ENCODE data around the gene HSPA2. TPM values are rescaled to one million over a fixed set of nuclear protein-coding genes. Genes with fewer than 3 reads are reported as not detected.
A peak's percentile ranks its signal among the peaks of the same experiment; 100 is the strongest.

Gene HSPA2
- 10 to 100 TPM in 5 of 9 donors, 1 to 10 TPM in 4; 3.5 to 74.6 (median 16.5) TPM for total RNA-seq
- 1 to 10 TPM; 3.4 to 7.2 (median 5.1) TPM for polyA plus RNA-seq
- long read RNA-seq, donor 1, transcript HSPA2-201 (1 exons, 2,767 nt) = major isoform, 6 of 6 reads
- long read RNA-seq, donor 1, partial matches to known transcripts = 0 of 6 reads
- long read RNA-seq, donor 1, other reads (novel, unspliced or antisense) = 0 of 6 reads
- long read RNA-seq, donor 2, partial matches to known transcripts = 0 of 2 reads
- long read RNA-seq, donor 2, other reads (novel, unspliced or antisense) = 0 of 2 reads
- long read RNA-seq, donor 3, transcript HSPA2-201 (1 exons, 2,767 nt) = major isoform, 7 of 7 reads
- long read RNA-seq, donor 3, partial matches to known transcripts = 0 of 7 reads
- long read RNA-seq, donor 3, other reads (novel, unspliced or antisense) = 0 of 7 reads
- long read RNA-seq, donor 4, transcript HSPA2-201 (1 exons, 2,767 nt) = major isoform, 12 of 13 reads
- long read RNA-seq, donor 4, partial matches to known transcripts = 0 of 13 reads
- long read RNA-seq, donor 4, other reads (novel, unspliced or antisense) = 1 of 13 reads
- long read RNA-seq, donor 5, transcript HSPA2-201 (1 exons, 2,767 nt) = major isoform, 105 of 105 reads
- long read RNA-seq, donor 5, partial matches to known transcripts = 0 of 105 reads
- long read RNA-seq, donor 5, other reads (novel, unspliced or antisense) = 0 of 105 reads
- long read RNA-seq, donor 6, transcript HSPA2-201 (1 exons, 2,767 nt) = major isoform, 11 of 11 reads
- long read RNA-seq, donor 6, partial matches to known transcripts = 0 of 11 reads
- long read RNA-seq, donor 6, other reads (novel, unspliced or antisense) = 0 of 11 reads
- long read RNA-seq, donor 7, partial matches to known transcripts = 0 of 1 reads
- long read RNA-seq, donor 7, other reads (novel, unspliced or antisense) = 0 of 1 reads
- long read RNA-seq, donor 8, partial matches to known transcripts = 0 of 4 reads
- long read RNA-seq, donor 8, other reads (novel, unspliced or antisense) = 0 of 4 reads
- long read RNA-seq, donor 9, partial matches to known transcripts = 0 of 4 reads
- long read RNA-seq, donor 9, other reads (novel, unspliced or antisense) = 0 of 4 reads
- long read RNA-seq, donor 10, partial matches to known transcripts = 0 of 4 reads
- long read RNA-seq, donor 10, other reads (novel, unspliced or antisense) = 0 of 4 reads

- peak; percentile 99 to 100 (median 99) for DNase-seq
- H3K27ac ChIP-seq = peak within 1 kb of the TSS; percentile 35 to 88 (median 81)
- WGBS, 4 donors = 6 to 16% (median 10%) methylated on average over 35 to 79 of the region's 79 CpGs
- intact Hi-C loops (cut with DNase I) = loop anchor here (5.0 kb wide), 1 partner anchor 92 kb away; no protein-coding TSS in a partner anchor
- no peaks in the 10 kb centered on the region for H3K36me3 ChIP-seq (replicated peaks in 1 of 2)
- H3K4me1 ChIP-seq (replicated peaks in 1 of 2) = peaks cover 0 to 12% of the 10 kb centered on the region in 2 donors
- no peaks in the 10 kb centered on the region for H3K27me3 ChIP-seq
- H3K9me3 ChIP-seq (replicated peaks in 1 of 3) = no peaks in the 10 kb centered on the region
- H3K4me3 ChIP-seq = peak within 1 kb of the TSS; percentile 5 to 63 (median 38)
- peak; percentile 79 to 92 for TF ChIP-seq POLR2A (IDR thresholded peaks at IDR 0.05)
- peak; percentile 63 to 92 (median 80) for TF ChIP-seq CTCF (IDR thresholded peaks at IDR 0.05)
Observed at GRCh38 chr14:64540208-64541202, at the start of gene HSPA2. Gene HSPA2 (plus strand): TSS chr14:64540741. CDS start chr14:64540850, 109 bp downstream.

- H3K4me1 ChIP-seq (replicated peaks in 1 of 2) = peaks cover 0 to 8% of the 10 kb centered on the region in 2 donors
- intact Hi-C loops (cut with DNase I) = no loop called here
- no peak overlapping the region for H3K4me3 ChIP-seq
- peak in 1 of 7 donors; percentile 27 for DNase-seq
- WGBS, 4 donors = 62 to 73% (median 67%) methylated on average over 2 of the region's 2 CpGs
- TF ChIP-seq CTCF (IDR thresholded peaks at IDR 0.05) (no peak), POLR2A (IDR thresholded peaks at IDR 0.05) (no peak)
- no peak overlapping the region for H3K27ac ChIP-seq
- H3K9me3 ChIP-seq (replicated peaks in 1 of 3) = no peaks in the 10 kb centered on the region
- H3K27me3 ChIP-seq = no peaks in the 10 kb centered on the region
- peaks cover 0 to 32% of the 10 kb centered on the region in 2 donors for H3K36me3 ChIP-seq (replicated peaks in 1 of 2)
Observed at GRCh38 chr14:64491637-64492036, 48.9 kb upstream of the HSPA2 start.

GRCh38 chr14:64493455-64493854 is 47.1 kb upstream of the HSPA2 start:
- TF ChIP-seq CTCF (IDR thresholded peaks at IDR 0.05) (no peak), POLR2A (IDR thresholded peaks at IDR 0.05) (no peak)
- Histone ChIP-seq H3K36me3 (replicated peaks in 1 of 2) (peaks cover 0 to 14% of the 10 kb centered on the region in 2 donors), H3K4me3 (no peak overlapping the region), H3K4me1 (replicated peaks in 1 of 2) (peaks cover 0 to 9% of the 10 kb centered on the region in 2 donors), H3K27me3 (no peaks in the 10 kb centered on the region), H3K9me3 (replicated peaks in 1 of 3) (no peaks in the 10 kb centered on the region), H3K27ac (peak overlapping the region in 1 of 5 donors; percentile 6)
- intact Hi-C loops (cut with DNase I) = no loop called here
- no peak for DNase-seq
- 89 to 98% (median 93%) methylated on average over 3 of the region's 3 CpGs for WGBS, 4 donors
